HG02870 (cell line): ENCODE results near the gene SAFB.

Experiments used
- ATAC-seq: cut with Tn5 transposase; IDR thresholded peaks from one replicate; pipeline ENCODE4 v1.9.1; 2021; ENCODE audit warnings: mild to moderate bottlenecking, moderate library complexity; ENCODE audit not compliant: unreplicated experiment

SAFB gene

DNA sequence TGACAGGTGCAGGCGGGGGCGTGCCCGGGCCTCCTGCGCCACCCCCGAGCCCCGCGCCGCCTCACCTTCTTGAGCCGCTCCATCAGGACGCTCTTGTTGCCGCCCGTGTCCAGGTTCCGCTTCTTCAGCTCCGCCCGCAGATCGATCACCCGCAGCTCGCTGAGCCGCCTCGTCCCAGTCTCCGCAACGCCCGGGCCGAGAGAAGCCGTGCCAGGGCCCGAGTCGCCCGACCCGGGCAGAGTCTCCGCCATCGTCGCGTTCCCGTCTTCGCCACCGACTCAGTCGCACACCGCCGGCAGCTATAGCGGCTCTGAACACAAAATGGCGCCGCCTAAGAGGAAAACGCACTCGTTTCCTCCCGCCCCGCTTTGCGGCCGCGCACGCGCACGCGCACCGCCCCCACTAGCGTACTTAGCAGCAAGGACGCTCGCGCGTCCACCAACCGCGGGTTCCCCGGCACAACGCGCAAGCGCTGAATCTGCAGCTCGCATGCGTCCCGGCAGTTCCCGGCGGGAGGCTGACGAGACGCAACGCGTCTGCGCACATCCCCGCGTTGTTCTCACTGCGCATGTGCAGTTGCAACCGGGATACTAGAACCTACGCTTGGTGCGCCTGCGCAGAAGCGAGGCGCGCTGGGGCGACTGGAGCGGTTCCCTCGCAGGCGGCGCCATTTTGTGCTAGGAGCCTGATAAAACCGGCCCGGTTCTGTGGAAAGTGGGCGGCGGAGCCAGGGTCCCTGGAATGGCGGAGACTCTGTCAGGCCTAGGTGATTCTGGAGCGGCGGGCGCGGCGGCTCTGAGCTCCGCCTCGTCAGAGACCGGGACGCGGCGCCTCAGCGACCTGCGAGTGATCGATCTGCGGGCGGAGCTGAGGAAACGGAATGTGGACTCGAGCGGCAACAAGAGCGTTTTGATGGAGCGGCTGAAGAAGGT, at the start of gene SAFB, which contains the start of gene SAFB2:
Gene SAFB, plus strand, starts transcription at position 619 of the 932 bp plus-strand sequence. Its CDS starts 123 bp downstream, at position 742.
Gene SAFB2, minus strand, starts transcription at position 312 of the 932 bp plus-strand sequence. Its CDS starts 61 bp downstream, at position 251.
- peak; percentile 87 for ATAC-seq

DNA sequence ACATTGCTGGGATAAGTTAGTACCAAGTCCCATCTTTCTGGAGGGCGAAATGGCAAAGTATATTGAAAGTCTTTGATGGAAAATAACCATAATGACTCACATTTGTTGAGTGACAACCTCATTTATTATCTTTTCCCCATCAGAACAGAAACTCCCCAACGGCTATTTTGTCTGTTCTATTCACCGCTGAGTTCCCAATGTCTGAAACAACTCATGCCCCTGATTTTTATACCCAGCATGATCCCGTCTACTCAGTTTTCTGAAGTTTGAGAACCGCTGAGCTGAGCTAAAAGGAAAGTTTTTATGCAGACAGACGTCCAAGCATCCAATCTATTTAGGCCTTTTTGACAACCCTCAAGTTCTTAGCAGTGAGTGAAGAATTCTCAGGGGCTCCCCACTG, 47.3 kb upstream of the SAFB start:
- no peak for ATAC-seq

DNA sequence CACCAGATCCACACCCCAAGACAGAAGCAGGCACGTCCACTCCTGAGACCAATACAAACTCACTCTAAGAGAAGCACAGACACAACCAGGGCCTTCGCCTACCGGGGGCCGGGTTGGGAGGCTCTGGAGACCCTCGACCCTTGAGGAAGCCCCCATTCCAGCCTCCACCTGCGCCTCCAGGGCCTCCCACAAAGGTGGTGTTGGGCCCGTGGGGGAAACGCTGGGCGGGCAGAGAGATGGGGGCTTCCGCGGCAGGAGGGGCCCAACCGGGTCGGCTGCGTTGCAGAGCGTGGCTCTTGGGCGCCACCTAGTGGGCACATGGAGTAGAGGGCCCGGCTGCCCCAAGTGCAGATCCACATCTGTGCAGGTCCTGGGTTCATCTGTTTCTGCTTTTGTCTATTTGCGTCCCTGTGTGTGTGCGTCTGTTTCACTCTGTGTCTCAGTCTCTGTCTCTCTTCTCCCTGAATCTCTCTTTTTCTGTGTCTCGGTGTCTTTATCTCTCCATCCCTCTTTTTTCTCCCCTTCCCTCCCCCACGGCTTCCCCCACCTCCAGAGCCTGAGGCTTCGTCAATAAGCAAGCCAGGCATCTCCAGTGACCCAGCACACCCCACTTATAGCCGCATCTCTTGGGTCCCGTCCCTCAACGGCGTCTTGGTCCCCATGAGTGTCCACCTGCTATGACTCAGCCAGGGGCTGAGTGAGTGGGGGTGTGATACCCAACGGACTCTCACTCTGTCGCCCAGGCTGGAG, 44.6 kb upstream of the SAFB start:
- no peak for ATAC-seq

DNA sequence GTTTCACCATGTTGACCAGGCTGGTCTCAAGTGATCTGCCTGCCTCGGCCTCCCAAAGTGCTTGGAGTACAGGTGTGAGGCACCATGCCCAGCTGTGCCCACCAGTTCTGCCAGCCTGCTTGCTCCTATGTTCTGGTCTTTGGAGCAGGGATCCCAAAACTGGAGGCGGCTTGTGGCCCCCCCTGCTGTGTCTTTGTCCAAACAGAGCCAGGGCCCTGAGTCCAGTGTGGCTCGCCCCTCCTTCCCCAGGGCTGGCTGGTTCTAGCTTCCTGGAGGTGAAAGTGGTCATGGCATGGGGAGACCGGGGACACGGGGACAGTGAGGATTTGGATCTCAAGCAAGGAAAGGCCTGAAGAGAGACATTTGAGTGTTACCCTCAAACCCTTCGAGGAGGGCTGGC, 43.6 kb upstream of the SAFB start:
- no peak for ATAC-seq

DNA sequence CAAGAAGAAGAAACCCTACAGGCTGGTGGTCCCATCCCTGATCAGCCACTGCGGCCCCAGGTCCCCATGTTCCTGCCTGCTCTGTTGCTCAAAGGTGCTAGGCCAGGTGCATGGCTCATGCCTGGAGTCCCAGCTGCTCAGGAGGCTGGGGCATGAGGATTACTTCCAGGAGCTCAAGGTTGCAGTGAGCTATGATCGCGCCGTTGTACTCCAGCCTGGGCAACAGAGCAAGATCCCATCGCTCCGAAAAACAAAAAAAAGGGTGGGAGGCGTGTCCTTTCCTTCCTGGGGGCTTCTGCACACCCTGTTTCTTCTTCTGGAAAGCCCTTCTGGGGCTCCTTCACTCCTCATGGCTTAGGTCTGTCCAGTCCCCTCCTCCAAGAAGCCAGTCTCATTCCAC, 43.2 kb upstream of the SAFB start:
- no peak for ATAC-seq

DNA sequence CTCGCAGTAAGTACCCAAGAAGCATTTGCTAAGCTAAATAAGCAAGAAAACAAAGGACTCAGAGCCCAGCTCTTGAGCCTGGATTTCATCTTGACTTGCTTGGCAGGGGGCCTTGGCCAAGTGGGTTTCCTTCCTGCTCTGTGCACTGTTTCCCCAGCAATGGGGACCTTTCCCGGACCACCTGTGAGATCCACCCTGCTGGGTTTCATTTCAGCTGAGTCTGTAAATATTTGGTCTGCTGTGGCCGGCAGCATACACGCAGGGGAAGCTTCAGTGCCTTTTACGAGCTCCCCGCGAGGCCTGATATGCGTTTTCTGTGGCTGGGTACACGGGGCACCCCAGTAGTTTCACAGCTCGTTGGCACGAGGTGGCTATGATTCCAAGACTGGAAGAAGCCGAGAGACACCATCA, 42.7 kb upstream of the SAFB start:
- ATAC-seq: no peak

DNA sequence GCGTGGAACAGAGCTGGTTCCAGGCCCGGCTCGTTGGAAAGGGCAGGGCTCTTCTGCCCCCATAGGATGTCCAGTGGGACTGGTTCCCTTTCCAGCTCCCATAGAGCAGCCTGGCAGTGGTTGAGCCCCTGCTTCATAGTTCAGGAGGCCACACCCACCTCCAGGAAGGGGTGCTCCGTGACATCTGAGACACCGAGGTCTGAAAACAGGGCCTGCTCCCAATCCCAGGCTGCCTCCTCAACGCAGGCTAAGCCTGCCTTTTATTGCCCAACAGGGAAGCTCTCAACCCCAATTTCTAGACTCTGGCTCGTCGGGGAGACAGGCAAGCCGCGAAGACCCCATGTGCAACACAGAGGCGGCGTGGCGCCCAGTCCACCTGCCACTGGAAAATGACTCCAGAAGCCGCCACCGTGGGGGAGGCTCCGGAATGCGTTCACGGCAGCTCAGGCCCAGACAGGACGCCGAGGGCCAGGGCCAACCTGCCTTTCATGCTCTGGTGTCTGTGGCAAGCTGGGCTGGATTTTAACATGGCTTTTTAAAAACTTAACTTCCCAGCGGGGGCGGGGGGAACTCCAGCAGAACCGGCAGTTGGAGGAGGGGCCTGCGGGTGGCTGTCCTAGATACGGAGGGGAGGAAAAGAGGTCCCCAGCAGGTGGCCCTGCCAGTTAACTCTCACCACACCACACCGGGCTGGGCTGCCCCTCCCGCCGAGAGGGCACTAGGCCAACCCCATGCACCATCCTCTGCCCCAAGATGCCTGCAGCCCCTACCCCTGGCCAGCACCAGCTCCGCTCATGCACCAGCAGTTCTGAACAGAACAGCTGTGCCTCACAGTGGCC, 37.2 kb upstream of the SAFB start:
- ATAC-seq: no peak

DNA sequence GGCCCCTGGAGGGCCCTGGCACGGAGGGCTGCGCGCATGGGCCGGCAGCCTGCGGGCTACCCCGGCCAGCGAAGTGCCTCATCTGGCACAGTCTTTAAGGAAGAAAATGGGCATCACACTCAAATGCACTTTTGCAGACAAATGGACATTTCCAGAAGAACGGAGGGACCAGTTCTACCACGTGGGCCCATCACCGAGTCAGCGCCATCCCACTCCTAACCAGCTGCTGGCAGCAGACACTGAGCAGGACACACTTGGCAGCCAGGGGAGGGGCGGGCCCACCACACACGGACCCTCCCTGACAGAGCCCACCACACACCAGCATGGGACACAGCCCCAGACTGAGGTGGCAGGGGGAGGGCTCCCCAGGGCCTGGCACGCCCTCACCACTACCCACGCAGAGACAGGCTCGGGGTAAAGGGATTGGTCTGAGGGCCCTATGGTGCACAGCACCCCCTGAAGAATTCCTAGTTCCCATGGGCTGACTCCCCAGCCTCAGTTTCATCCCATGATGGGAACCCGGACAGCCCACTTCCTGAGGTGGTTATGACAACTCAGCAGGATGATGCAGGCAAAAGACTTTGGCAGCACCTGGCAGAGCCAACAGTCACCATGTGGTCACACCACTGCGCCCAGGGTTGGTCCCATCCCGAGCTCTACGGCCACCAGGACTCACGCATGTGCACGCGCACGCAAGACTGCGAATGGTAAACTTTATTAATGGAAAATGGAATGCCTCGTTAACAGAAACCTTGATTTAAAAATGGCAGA, 36.4 kb upstream of the SAFB start:
- ATAC-seq: no peak

DNA sequence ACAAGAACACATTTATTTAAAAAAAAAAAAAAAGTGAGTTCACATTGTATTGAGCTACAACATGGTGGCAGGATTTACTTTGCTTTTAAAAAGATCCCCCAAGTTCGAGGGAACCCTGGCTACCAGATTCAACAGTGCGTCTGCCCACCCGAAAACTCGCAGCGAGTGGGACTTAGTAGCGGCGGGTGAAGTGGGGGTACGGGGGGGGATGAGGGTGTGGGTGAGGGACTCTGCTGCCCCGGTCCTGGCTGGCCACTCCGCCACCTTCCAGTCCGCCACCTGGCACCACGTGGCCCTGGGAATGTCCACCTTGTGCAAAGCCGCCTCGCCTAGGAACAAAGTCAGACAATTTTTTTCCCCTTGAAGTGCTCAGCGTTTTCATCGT, 35.8 kb upstream of the SAFB start:
- no peak for ATAC-seq

DNA sequence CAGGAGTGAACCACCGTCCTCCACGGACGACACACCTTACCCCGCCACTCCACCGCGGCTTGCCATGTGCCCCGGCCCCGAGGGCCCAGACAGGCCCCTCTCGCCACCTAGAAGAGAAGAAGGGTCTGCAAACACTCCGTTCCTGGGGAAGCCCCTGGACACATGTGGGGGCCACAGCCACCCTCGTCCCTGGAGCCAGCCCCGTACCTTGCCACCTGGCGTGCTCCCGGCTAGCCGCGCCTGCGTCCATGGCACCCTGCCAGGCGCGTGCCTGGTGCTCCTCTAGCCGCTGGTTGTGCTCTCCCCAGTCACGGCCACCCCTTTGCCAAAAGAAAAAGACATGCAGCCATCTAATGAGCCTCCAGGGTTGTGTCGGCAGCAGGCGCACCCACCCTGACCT, 35.2 kb upstream of the SAFB start:
- no peak for ATAC-seq

DNA sequence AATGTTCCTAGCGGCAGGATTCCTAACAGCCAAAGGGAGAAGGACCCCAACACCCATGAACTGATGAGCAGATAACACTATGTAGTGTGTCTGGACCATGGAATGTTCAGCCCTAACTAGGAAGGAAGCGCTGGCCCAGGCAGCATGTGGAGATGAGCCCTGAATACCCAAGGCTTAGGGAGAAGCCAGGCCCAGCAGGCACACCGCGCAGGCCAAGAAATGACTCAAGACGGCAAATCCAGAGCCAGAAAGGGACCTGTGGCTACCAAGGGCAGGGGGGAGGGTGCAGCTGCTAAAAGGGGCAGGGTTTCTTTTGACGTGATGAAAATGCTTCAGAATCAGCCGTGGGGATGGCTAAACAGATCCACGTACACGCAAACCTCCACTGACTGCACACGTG, 34.4 kb upstream of the SAFB start:
- ATAC-seq: no peak

DNA sequence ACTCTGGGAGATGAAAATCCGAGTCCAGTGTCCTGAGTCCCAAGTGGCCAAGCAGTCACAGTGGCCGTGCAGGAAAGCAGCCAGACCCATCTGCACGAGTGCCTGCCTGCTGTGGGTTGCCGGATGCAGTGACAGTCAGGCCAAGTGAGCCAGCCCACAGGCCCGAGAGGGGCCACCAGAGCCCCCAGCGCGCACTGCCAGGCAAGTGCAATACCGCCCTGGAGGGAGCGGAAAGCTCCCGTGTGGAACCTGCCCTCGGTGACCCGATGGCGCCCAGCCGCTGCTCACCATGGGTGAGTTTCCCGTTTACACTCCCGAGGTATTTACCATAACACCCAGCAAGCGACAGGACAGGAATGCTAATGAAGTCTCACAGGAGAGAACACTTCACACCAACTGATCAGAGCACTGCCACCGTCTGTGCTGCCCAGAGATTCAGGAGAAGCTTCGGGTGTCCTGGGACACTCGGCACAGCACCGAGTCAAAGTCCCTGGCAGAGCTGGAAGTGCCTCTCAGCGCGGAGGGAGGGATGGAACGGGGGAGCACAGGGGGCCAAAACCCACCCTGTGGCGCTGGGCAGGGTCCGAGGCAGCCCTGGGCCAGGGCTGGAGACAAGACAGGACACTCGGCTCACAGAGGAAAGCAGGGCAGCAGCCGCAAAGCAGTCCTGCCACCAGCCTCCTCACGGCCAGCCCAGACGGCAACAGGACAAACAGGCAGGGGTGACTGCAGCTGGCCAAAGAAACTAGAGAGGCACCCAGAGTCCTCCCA, 33.8 kb upstream of the SAFB start:
- no peak for ATAC-seq

DNA sequence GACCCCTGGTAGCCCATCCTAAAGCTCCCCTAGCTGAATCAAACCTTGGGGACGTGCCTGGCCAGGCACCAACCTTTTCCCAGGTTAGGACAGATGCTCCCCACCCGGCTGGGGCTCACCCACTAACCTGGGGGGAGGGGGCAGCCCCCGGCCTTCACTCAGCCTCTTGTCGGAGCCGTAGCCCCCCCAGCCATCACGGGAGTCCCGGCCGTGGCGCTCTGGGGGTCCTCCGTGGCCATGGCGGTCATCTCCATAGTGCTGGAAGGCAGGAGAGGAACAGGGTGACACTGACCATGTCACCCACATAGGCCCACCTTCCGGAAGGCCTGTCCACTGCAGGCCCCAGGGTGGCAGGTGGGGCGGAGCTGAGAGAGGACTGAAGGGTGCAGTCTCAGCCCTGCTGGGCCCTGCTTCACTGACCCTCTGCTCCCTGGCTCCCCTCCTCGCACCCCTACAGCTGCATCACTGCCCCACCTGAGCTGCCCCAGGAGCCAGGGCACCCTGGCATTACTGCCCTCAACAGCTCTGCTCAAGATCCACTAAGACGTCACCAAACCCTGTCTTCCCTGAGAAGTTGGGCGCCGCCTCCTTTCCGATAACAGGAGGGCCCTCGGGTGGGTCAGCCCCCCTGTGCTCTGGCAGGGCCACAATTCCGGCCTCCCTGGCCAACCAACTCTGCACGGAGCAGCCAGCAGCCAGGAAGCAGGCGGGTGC, 32.6 kb upstream of the SAFB start:
- ATAC-seq: no peak

DNA sequence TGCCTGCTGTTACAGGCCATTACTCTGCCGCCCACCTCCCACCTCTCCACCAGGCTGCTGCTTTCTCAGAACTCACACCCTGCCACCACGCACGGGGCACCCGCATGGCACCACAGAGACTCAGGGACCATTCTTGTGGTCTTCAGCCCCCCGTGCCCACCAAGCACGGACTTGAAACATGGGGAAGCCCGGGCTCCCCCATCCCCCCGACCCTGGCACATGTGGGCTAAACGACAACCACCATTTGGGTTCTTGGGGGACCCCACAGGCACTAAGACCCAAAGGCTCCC, 32.1 kb upstream of the SAFB start:
- no peak for ATAC-seq

DNA sequence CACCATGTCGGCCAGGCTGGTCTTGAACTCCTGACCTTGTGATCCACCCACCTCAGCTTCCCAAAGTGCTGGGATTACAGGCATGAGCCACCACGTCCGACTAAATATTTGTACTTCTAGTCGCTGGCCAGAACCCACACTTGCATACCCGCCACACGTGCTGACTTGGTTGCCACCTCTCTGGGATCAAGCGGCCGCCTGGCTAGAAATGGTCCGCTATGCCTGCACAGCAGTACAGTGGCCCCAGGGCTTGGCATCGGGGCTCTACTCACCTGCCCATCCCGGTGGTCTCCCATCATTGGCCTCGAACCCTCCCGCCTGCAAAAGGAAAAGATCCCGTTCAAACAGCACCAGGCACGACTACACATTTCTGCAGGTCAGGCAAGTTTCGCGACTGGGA, 31.4 kb upstream of the SAFB start:
- ATAC-seq: no peak

DNA sequence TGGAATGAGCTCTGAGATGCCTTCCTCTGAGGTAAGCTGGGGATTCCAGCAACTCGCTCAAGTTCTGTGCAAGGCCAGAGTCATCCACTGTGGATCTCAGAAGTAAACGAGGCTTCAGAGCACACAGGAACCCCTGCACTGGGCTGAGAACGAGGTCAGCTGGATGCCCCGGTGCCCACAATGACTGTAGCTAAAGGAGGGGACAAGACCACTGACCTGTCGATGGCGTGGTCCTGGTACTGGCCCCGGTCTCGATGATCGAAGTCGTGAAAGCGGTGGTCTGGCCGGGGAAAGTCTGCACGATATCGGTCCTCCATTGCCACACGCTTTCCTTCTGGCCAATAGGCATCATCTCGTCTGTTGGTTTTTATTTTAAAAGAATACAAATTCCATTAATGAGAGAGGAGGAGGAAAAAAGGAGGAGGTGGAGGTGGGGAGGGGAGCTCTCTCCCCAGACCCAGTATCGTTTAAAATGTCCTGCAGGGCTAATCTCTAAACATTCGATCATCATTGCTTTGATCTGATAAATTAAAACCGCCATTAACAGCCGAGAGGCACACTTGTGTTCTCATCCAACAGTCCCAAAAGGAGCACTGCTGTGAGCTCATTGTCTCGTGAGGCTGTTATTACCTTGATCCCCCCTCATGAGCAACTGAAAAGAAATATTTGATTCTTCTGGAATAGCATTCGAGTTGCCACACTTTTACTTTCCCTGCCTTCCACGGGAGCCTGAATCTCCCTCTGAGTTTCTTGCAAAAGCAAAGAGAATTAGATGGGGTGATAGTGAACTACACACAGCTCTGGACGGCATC, 30.1 kb upstream of the SAFB start:
- no peak for ATAC-seq

DNA sequence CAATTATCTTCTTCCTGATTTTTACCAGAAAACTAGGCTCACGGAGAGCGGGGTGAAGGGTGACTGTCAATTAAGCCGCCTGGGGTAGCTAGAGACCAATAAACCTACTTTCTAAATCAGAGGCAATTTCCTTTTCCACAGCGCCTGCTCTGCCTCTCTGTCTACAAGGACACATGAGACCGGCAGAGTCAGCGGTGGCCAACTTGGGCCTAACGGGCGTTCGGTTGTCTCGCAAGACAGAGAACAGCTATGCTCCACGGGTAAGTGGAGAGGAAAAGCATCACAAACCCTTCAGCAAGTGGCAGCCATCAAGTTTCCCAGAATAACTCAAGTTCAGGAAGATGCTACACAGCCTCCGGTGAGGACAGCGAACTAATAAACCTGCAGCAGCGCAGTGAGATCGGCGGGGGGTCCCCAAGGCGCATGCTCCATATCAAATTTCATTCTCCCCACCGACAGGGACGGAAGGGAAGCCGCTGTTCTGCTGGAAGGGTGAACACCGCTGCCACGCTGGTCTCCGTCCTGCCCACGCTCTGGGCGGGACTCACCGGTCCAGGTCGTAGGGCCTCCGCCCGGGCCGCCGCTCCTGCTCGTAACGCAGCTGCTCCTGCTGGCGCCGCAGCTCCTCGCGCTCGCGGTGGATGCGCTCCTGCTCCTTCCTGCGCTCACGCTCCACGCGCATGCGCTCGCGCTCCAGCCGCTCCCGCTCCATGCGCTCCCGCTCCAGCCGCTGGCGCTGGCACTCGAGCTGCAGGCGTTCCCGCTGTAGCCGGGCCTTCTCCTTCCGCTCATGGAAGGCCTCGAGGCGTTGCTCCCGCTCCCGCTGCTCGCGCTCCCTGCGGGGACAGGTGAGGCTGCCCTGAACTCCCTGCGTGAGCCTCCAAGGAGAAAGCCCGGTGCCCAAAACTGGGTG, 29.3 kb upstream of the SAFB start:
- no peak for ATAC-seq
